K562 (cell line): ENCODE results near the gene WDR45B.

Experiments
- FOXJ2 ChIP-seq: fragments of 200-800 bp; sonication (Bioruptor generic); IDR thresholded peaks from 2 replicates; pipeline ENCODE4 v1.6.1; 2016; ENCODE audit warnings: missing genetic modification characterization, missing compliant biosample characterization
- GATA2 ChIP-seq: sonication (generic); formaldehyde crosslinking; IDR thresholded peaks from 2 replicates; pipeline ENCODE4 v1.4.0; 2020; ENCODE audit warnings: mild to moderate bottlenecking, missing genetic modification reagents
- RAD21 ChIP-seq, 2 experiments: fragments of 250-450 bp in 1 of 2; fragments of 450-650 bp in 1 of 2; sonication (Bioruptor Pico) in 1 of 2; formaldehyde crosslinking in 1 of 2; IDR thresholded peaks in 1 of 2; conservative IDR thresholded peaks in 1 of 2; 2 replicates each; pipeline versions ENCODE4 v1.4.0 to v1.8.0; 2020 to 2022; ENCODE audit warnings: mild to moderate bottlenecking in 2 of 2, moderate library complexity in 1 of 2
- RBFOX2 ChIP-seq: fragments of 200-400 bp; formaldehyde crosslinking; IDR thresholded peaks from 2 replicates; pipeline ENCODE4 v1.6.1; 2017; ENCODE audit warnings: low read depth, mild to moderate bottlenecking, low read length, moderate library complexity
- TBP ChIP-seq: optimal IDR thresholded peaks from 2 replicates; pipeline ENCODE3; 2011; ENCODE audit warnings: low read depth, low read length, improper control_type of control experiment
- ZFX ChIP-seq: sonication (generic); formaldehyde crosslinking; IDR thresholded peaks from 2 replicates; pipeline ENCODE4 v1.8.0; 2022; ENCODE audit warnings: mild to moderate bottlenecking, missing genetic modification reagents, moderate library complexity
- ZNF263 ChIP-seq: sonication (generic); formaldehyde crosslinking; IDR thresholded peaks from 2 replicates; pipeline ENCODE4 v1.8.0; 2022; ENCODE audit warnings: mild to moderate bottlenecking, missing genetic modification reagents, borderline replicate concordance
- TF ChIP-seq, protein P1 (sequence below), 3 experiments: IDR thresholded peaks in 2 of 3; conservative IDR thresholded peaks in 1 of 3; 2 replicates each; pipeline ENCODE4 v1.5.1; 2011 to 2012; ENCODE audit warnings: low read length in 3 of 3, mild to moderate bottlenecking in 3 of 3, control low read depth in 2 of 3, improper control_type of control experiment in 1 of 3, inconsistent platforms in 1 of 3, low read depth in 1 of 3, mixed read lengths in 1 of 3, moderate library complexity in 1 of 3; ENCODE audit not compliant: insufficient read depth in 2 of 3

DNA sequence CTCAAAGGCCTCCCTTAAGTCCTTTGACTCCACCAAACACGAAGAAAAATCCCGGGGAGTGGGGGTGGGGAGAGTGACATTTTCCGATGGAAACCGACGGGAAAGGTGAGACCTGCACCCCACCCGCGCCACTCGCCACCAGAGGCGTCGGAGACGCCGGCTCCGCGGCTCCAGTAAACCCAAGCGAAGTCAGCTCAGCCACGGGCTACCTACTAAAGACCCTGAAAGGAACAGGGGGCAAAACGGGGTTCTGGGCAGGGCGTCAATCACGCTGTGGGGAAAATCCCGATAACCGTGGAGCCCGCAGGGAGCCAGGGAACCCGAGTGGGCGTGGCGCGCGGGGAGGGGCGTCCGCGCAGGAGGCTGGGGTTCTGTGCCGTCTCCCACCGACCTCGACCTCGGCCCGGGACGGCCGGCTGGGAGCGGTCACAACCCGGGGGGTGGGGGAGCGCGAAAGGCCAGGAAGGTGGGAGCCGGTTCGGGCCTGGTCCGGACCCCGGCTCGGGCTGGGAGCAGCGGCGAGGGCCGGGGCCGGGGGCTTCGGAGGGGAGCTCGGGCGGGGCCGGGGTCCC is 565 bp downstream of the WDR45B start:
- TF ChIP-seq RAD21 (CRISPR knock-in tag; conservative IDR thresholded peaks at IDR 0.05 in 1 of 2, IDR thresholded peaks at IDR 0.05 in 1 of 2): no peak
- TF ChIP-seq, protein P1, sequence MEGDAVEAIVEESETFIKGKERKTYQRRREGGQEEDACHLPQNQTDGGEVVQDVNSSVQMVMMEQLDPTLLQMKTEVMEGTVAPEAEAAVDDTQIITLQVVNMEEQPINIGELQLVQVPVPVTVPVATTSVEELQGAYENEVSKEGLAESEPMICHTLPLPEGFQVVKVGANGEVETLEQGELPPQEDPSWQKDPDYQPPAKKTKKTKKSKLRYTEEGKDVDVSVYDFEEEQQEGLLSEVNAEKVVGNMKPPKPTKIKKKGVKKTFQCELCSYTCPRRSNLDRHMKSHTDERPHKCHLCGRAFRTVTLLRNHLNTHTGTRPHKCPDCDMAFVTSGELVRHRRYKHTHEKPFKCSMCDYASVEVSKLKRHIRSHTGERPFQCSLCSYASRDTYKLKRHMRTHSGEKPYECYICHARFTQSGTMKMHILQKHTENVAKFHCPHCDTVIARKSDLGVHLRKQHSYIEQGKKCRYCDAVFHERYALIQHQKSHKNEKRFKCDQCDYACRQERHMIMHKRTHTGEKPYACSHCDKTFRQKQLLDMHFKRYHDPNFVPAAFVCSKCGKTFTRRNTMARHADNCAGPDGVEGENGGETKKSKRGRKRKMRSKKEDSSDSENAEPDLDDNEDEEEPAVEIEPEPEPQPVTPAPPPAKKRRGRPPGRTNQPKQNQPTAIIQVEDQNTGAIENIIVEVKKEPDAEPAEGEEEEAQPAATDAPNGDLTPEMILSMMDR (IDR thresholded peaks at IDR 0.05 in 2 of 3, conservative IDR thresholded peaks at IDR 0.05 in 1 of 3; ENCODE audit: insufficient read depth in 2 of 3, low read depth in 1 of 3, low read length in 3 of 3): peak in 2 of 3 experiments; percentile 11 to 30; a peak in 1 of 6 replicates
- no peak for TF ChIP-seq TBP
- peak; percentile 73 for TF ChIP-seq RBFOX2
- no peak for TF ChIP-seq GATA2 (CRISPR knock-in tag)
- TF ChIP-seq ZNF263 (CRISPR knock-in tag): no peak
- TF ChIP-seq FOXJ2: no peak
- no peak for TF ChIP-seq ZFX (CRISPR knock-in tag)
